GM21717 (cell line): Measurements from ENCODE around the gene POLR1G.
A peak's percentile ranks its signal among the peaks of the same experiment; 100 is the strongest.
"Not testable (repeated sequence)": the region's sequence is repeated elsewhere in the genome, so short reads cannot be mapped to it uniquely, and the experiment has no call there.

ENCODE experiments used
- ATAC-seq: cut with Tn5 transposase; IDR thresholded peaks from one replicate; pipeline ENCODE4 v1.9.1; 2021; ENCODE audit warnings: mild to moderate bottlenecking, moderate library complexity; ENCODE audit not compliant: unreplicated experiment

POLR1G gene

DNA sequence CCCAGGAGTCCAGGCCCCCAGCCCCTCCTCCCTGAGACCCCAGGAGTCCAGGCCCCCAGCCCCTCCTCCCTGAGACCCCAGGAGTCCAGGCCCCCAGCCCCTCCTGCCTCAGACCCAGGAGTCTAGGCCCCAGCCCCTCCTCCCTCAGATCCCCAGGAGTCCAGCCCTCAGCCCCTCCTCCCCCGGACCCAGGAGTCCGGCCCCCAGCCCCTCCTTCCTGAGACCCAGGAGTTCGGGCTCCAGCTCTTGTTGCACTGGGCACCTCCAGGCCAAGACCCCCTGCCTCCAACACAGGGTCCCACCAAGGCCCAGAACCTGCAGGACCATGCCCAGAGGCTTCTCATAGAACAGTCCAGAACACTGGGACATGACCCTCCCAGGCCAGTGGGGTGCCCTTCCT is 13.5 kb downstream of the POLR1G start:
- no peak for ATAC-seq

DNA sequence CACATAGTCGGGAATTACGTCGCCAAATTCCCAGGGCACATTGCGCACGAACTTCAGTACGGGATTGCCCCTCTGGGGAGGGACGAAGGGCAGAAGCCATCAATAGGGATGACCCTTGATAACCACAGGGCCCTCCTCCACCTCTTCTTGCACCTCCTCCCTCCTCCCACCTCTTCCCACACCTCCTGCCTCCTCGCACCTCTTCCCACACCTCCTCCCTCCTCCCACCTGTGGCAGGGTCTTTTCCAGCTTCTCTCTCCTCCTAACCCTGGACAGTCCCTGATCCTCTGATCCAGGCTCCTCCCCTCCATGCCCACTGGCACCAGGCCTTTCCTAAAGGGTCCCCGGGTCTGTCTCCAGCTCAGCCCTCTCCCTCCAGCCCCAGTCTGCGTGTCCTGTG is 13.9 kb downstream of the POLR1G start:
- ATAC-seq = no peak

GRCh38 chr19:45420871-45421270 is 14.4 kb downstream of the POLR1G start:
- no peak for ATAC-seq

DNA sequence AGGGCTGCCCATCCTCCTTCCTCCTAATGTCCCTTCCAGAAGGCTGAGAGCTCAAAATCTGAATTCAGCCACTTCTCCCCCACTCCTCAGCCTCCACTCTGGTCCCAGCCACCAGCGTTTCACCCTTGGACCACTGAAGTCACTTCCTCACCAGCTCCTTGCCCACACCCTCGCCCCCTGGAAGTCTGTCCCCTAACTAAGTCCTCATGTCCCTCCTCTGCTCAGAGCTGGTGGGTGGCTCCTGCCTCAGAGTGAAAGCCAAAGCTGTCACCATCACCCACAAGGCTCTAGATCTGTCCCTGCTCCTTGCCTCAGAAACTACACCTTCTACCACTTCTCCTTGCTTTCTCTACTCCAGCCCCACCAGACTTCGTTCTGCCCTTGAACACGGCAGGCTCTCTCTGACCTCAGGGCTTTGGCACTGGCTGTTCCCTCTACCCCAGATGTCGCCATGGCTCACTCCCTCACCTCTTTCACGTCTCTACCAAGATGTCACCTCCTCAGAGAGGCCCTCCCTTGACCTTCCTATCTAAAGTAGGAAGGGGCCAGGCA is 15.6 kb downstream of the POLR1G start:
- no peak for ATAC-seq

GRCh38 chr19:45423033-45423588 is 16.7 kb downstream of the POLR1G start:
- ATAC-seq = peak; percentile 64

DNA sequence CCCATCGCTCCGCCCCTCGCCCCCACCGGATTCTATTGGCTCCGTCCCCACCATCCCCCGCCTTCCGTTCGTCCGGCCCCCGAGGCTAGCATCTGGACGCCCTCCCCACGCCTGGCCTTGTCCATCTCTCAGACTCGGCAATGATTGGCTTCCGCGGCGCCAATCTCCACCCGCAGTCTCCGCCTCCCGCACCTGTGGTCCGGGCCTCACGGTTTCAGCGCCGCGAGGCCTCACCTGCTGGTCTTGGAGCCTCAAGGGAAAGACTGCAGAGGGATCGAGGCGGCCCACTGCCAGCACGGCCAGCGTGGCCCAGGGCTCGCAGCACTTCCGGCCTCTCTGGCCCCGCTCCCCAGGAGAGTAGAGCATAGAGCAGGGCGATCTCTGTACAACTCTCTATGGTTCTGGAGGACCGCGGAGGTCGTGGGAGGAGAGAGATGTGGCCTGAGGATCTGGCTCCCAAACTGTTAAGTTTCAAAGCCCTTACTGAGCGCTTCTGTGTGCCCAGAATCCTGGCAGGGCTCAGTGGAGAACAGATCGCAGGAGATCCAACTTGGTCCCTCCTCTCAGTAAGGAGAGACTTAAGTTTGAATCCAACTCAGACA is 17.2 kb downstream of the POLR1G start, which contains the start of gene ERCC1:
TSS of gene ERCC1 (minus strand) at position 329 of the 602 bp plus-strand sequence. CDS start 543 bp downstream, outside the sequence.
- ATAC-seq = peak; percentile 49

DNA sequence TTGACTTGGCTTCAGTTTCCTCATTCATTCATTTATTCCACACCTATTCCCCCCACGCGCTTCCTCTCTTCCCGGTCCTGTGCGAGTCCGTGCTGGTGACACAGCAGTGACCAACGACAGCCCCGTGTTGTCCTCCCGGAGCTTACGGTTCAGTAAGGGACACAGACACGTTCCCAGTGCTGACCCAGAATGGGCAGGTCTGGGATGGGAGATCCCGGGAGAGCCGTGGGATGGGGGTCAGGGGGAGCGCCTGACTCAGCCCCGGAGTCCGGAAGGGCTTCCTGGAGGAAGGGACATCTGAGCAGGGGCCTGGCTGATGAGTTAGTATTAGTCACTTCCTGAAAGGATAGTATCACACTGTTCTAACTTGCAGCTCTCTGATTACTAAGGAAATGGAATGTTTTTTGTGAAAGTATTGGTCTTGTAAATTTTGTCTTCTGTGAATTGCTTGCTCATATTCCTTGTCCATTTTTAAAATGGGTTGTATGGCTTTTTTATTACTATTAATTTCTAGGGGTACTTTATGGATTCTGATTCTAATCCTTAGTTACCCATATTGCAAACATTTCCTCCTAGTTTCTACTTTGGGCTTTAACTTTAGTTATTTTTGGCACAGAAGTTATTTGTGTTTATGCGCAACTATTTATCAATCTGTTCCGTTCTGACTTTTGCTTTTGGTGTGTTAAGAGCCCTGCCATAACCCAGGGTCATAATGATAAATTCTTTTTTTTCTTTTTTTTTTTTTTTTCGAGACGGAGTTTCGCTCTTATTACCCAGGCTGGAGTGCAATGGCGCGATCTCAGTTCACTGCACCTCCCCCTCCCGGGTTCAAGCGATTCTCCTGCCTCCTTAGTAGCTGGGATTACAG is 18.0 kb downstream of the POLR1G start:
- ATAC-seq = no peak

DNA sequence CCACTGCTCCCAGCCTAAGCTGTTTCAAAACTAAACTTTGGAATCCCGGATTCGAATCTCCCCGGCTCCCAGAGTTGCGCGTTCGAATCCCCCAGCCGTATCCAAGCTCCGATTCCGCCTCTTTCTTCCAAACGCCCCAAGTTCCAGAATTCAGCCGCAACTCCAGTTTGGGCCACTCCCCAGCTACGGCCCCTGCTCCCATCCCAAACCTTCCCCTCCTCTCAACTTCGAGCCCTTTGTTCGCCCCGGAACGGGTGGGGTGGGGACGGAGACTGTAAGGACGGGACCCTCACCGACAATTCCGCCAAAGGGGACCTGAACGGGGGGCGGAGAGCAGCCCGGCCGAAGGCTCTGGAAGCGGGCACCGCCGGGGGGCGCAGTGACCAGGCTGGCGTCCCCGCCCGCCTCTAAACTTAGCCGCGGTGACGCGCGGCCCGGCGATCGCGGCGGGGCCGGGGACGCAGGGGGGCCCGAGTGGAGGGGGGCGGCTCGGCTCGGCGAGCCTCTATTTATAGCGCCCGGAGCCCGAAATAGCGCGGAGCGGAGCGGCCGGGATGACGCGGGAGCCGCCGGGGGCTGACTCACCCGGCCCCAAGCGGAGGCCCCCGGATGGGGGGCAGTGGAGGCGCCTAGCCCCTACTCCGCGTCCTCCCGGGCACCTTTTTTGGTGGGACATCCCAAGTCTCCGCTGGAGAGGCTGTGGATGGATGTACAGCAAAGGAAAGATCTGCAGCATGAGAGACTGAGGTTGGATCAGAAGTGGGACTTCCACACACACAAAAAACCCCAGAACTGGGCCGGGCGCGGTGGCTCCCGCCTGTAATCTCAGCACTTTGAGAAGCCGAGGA is 22.2 kb downstream of the POLR1G start:
- no peak for ATAC-seq

DNA sequence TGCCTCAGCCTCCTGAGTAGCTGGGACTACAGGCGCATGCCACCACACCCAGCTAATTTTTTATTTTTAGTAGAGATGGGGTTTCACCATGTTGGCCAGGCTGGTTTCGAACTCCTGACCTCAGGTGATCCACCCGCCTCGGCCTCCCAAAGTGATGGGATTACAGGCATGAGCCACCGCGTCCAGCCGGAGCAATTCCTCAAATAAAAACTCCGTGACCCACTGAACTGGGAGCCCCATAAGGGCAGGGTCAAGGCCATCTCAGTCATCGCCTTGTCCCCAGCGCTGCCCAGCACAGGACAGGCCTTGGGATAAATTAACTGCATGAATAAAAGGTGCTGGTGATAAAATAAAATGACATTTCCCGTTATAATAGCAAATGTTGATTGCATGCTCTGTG is 23.5 kb downstream of the POLR1G start:
- ATAC-seq = not testable (repeated sequence)

GRCh38 chr19:45431008-45431407 is 24.6 kb downstream of the POLR1G start:
- ATAC-seq = not testable (repeated sequence)

- not testable (repeated sequence) for ATAC-seq
Observed at GRCh38 chr19:45432543-45432942, 26.1 kb downstream of the POLR1G start.

DNA sequence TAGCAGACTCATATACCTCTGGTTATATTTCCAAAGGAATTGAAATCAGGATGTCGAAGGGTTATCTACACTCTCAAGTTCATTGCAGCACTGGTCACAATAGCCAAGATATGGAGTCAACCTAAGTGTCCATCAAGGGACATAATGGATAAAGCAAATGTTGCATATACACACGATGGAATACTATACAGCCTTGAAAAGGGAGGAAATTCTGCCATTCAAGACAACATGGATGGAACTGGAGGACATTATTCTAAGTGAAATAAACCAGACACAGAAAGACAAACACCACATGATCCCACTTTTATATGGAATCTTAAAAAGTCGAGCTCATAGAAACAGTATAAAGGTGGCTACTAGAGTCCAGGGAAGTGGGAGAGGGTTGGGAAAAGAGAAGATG is 30.9 kb downstream of the POLR1G start:
- ATAC-seq = no peak

DNA sequence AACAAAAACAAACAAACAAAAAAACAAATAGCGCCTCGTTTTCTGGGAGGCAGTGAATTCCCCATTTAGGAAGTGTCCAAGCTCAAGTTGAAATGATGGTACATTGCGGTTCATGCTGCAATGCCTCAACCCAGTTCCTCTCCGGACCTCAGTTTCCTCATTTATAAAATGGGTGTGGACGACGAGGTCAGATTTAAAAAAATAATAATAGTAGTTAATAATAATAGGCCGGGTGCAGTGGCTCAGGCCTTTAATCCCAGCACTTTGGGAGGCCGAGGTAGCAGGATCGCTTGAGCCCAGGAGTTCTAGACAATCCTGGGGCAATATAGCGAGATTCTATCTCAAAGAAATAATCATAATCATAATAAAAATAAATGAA is 32.7 kb downstream of the POLR1G start:
- ATAC-seq = no peak

- ATAC-seq = peak; percentile 41
Observed at GRCh38 chr19:45439569-45440258, 33.3 kb downstream of the POLR1G start.

DNA sequence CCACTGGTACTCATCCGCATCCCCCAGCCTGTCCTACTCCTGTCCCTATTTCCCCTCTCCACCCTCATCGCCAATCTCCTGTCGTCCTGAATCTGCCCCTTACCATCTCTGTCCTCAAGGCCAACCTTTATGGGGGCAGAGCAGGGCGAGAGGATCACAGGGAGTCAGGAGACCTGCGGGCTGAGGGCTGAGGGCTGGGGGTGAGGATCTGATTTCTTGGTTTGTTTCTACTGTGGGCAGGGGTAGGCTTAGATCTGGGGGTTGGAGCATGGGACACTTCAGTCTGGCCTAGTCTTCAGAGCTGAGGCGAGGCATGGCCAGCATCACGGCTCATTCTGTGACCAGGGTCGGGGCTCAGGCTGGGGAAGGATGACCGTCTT is 33.8 kb downstream of the POLR1G start:
- ATAC-seq = no peak

DNA sequence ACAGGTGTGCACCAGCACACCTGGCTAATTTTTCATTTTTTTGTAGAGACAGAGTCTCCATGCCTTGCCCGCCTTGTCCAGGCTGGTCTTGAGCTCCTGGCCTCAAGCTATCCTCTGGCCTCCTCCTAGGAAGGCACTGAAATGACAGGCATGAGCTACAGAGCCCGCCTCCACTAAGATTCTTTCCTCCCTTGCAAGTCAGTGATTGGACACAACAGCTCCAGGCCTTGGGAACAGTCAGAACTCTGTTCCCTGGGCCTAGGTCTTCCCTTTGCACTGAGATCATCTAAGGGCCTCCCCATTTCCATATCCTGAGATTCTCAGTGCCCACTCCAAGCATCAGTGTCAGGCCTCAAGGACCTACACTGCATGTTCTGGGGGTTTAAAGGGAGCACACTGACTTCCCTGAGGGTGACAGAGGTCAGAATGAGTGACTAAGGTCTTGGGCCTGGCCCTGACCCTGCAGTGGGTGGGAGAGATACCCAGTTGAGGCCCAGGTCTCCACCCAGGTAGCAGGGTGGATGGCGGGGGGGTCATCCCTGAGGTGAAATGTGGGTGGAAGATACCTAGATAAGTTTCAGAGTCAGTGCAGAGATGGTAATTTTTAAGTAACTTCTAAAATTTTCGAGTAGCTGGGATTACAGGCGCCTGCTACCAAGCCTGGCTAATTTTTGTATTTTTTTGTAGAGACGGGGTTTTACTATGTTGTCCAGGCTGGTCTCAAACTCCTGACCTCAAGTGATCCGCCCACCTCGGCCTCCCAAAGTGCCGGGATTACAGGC is 34.6 kb downstream of the POLR1G start:
- no peak for ATAC-seq

GRCh38 chr19:45442408-45442777 is 35.9 kb downstream of the POLR1G start:
- no peak for ATAC-seq

- ATAC-seq = no peak
Observed at GRCh38 chr19:45442778-45443461, 36.5 kb downstream of the POLR1G start.
